ENCODE results near the gene PROX2.

Gene PROX2

GRCh38 chr14:74905595-74906142 lies 29.7 kb upstream of the PROX2 start:
- no peaks in the 10 kb centered on the region for H3K4me1 ChIP-seq (ENCODE audit: insufficient read depth, low read length)
- H3K27me3 ChIP-seq (ENCODE audit: insufficient read depth, low read length): no peaks in the 10 kb centered on the region
- no peak overlapping the region for H2AFZ ChIP-seq (ENCODE audit: low read depth, low read length)
- H3K36me3 ChIP-seq (ENCODE audit: insufficient read depth, low read length): peaks cover 36% of the 10 kb centered on the region
- H3K9me3 ChIP-seq (ENCODE audit: low read length): no peaks in the 10 kb centered on the region
- no peak overlapping the region for H3K4me3 ChIP-seq (ENCODE audit: low read length)

GRCh38 chr14:74904635-74905503 lies 28.9 kb upstream of the PROX2 start:
- no peak overlapping the region for H2AFZ ChIP-seq (ENCODE audit: low read depth, low read length)
- H3K36me3 ChIP-seq (ENCODE audit: insufficient read depth, low read length): peaks cover 44% of the 10 kb centered on the region
- H3K4me1 ChIP-seq (ENCODE audit: insufficient read depth, low read length): no peaks in the 10 kb centered on the region
- no peaks in the 10 kb centered on the region for H3K27me3 ChIP-seq (ENCODE audit: insufficient read depth, low read length)
- no peak overlapping the region for H3K4me3 ChIP-seq (ENCODE audit: low read length)
- no peaks in the 10 kb centered on the region for H3K9me3 ChIP-seq (ENCODE audit: low read length)

GRCh38 chr14:74902941-74903705 lies 27.2 kb upstream of the PROX2 start:
- H3K4me3 ChIP-seq (ENCODE audit: low read length): no peak overlapping the region
- H3K4me1 ChIP-seq (ENCODE audit: insufficient read depth, low read length): no peaks in the 10 kb centered on the region
- no peak overlapping the region for H2AFZ ChIP-seq (ENCODE audit: low read depth, low read length)
- peaks cover 61% of the 10 kb centered on the region for H3K36me3 ChIP-seq (ENCODE audit: insufficient read depth, low read length)
- no peaks in the 10 kb centered on the region for H3K27me3 ChIP-seq (ENCODE audit: insufficient read depth, low read length)
- H3K9me3 ChIP-seq (ENCODE audit: low read length): no peaks in the 10 kb centered on the region

GRCh38 chr14:74898694-74899093 lies 22.7 kb upstream of the PROX2 start:
- Histone ChIP-seq H3K4me1 (ENCODE audit: insufficient read depth, low read length) (no peaks in the 10 kb centered on the region), H3K36me3 (ENCODE audit: insufficient read depth, low read length) (peaks cover 96% of the 10 kb centered on the region), H3K4me3 (ENCODE audit: low read length) (no peak overlapping the region), H2AFZ (ENCODE audit: low read depth, low read length) (no peak overlapping the region), H3K27me3 (ENCODE audit: insufficient read depth, low read length) (no peaks in the 10 kb centered on the region), H3K9me3 (ENCODE audit: low read length) (no peaks in the 10 kb centered on the region)

GRCh38 chr14:74898083-74898482 lies 22.1 kb upstream of the PROX2 start:
- Histone ChIP-seq H2AFZ (ENCODE audit: low read depth, low read length) (no peak overlapping the region), H3K9me3 (ENCODE audit: low read length) (no peaks in the 10 kb centered on the region), H3K27me3 (ENCODE audit: insufficient read depth, low read length) (no peaks in the 10 kb centered on the region), H3K36me3 (ENCODE audit: insufficient read depth, low read length) (peaks cover 98% of the 10 kb centered on the region), H3K4me1 (ENCODE audit: insufficient read depth, low read length) (no peaks in the 10 kb centered on the region), H3K4me3 (ENCODE audit: low read length) (no peak overlapping the region)

- H3K4me1 ChIP-seq (ENCODE audit: insufficient read depth, low read length): no peaks in the 10 kb centered on the region
- H3K36me3 ChIP-seq (ENCODE audit: insufficient read depth, low read length): peaks cover 98% of the 10 kb centered on the region
- H2AFZ ChIP-seq (ENCODE audit: low read depth, low read length): no peak overlapping the region
- no peaks in the 10 kb centered on the region for H3K9me3 ChIP-seq (ENCODE audit: low read length)
- no peaks in the 10 kb centered on the region for H3K27me3 ChIP-seq (ENCODE audit: insufficient read depth, low read length)
- no peak overlapping the region for H3K4me3 ChIP-seq (ENCODE audit: low read length)
Observed at GRCh38 chr14:74897642-74898041, 21.7 kb upstream of the PROX2 start.

- H3K4me1 ChIP-seq (ENCODE audit: insufficient read depth, low read length): no peaks in the 10 kb centered on the region
- H3K36me3 ChIP-seq (ENCODE audit: insufficient read depth, low read length): peaks cover 97% of the 10 kb centered on the region
- H3K9me3 ChIP-seq (ENCODE audit: low read length): no peaks in the 10 kb centered on the region
- no peaks in the 10 kb centered on the region for H3K27me3 ChIP-seq (ENCODE audit: insufficient read depth, low read length)
- H3K4me3 ChIP-seq (ENCODE audit: low read length): no peak overlapping the region
- H2AFZ ChIP-seq (ENCODE audit: low read depth, low read length): no peak overlapping the region
Observed at GRCh38 chr14:74896400-74896799, 20.5 kb upstream of the PROX2 start.

GRCh38 chr14:74893614-74894091 lies 17.7 kb upstream of the PROX2 start:
- H3K4me1 ChIP-seq (ENCODE audit: insufficient read depth, low read length): no peaks in the 10 kb centered on the region
- no peak overlapping the region for H3K4me3 ChIP-seq (ENCODE audit: low read length)
- H3K27me3 ChIP-seq (ENCODE audit: insufficient read depth, low read length): no peaks in the 10 kb centered on the region
- no peaks in the 10 kb centered on the region for H3K9me3 ChIP-seq (ENCODE audit: low read length)
- H2AFZ ChIP-seq (ENCODE audit: low read depth, low read length): no peak overlapping the region
- peaks cover 92% of the 10 kb centered on the region for H3K36me3 ChIP-seq (ENCODE audit: insufficient read depth, low read length)

- Histone ChIP-seq H3K36me3 (ENCODE audit: insufficient read depth, low read length) (peaks cover 84% of the 10 kb centered on the region), H3K4me3 (ENCODE audit: low read length) (no peak overlapping the region), H3K4me1 (ENCODE audit: insufficient read depth, low read length) (no peaks in the 10 kb centered on the region), H3K9me3 (ENCODE audit: low read length) (no peaks in the 10 kb centered on the region), H2AFZ (ENCODE audit: low read depth, low read length) (no peak overlapping the region), H3K27me3 (ENCODE audit: insufficient read depth, low read length) (no peaks in the 10 kb centered on the region)
Observed at GRCh38 chr14:74892745-74893144, 16.8 kb upstream of the PROX2 start.

GRCh38 chr14:74891870-74892269 lies 15.9 kb upstream of the PROX2 start:
- no peak overlapping the region for H3K4me3 ChIP-seq (ENCODE audit: low read length)
- H3K9me3 ChIP-seq (ENCODE audit: low read length): no peaks in the 10 kb centered on the region
- no peak overlapping the region for H2AFZ ChIP-seq (ENCODE audit: low read depth, low read length)
- H3K27me3 ChIP-seq (ENCODE audit: insufficient read depth, low read length): no peaks in the 10 kb centered on the region
- no peaks in the 10 kb centered on the region for H3K4me1 ChIP-seq (ENCODE audit: insufficient read depth, low read length)
- H3K36me3 ChIP-seq (ENCODE audit: insufficient read depth, low read length): peaks cover 81% of the 10 kb centered on the region

GRCh38 chr14:74890262-74890661 lies 14.3 kb upstream of the PROX2 start:
- Histone ChIP-seq H3K9me3 (ENCODE audit: low read length) (no peaks in the 10 kb centered on the region), H3K4me1 (ENCODE audit: insufficient read depth, low read length) (peaks cover 11% of the 10 kb centered on the region), H3K27me3 (ENCODE audit: insufficient read depth, low read length) (no peaks in the 10 kb centered on the region), H3K4me3 (ENCODE audit: low read length) (no peak overlapping the region), H3K36me3 (ENCODE audit: insufficient read depth, low read length) (peaks cover 78% of the 10 kb centered on the region), H2AFZ (ENCODE audit: low read depth, low read length) (no peak overlapping the region)

GRCh38 chr14:74888164-74889158 lies 12.5 kb upstream of the PROX2 start:
- peaks cover 20% of the 10 kb centered on the region for H3K4me1 ChIP-seq (ENCODE audit: insufficient read depth, low read length)

More at GRCh38 chr14:74888164-74889158, 12.5 kb upstream of the PROX2 start:
- no peak overlapping the region for H3K4me3 ChIP-seq (ENCODE audit: low read length)
- no peak overlapping the region for H2AFZ ChIP-seq (ENCODE audit: low read depth, low read length)
- H3K9me3 ChIP-seq (ENCODE audit: low read length): no peaks in the 10 kb centered on the region
- peaks cover 72% of the 10 kb centered on the region for H3K36me3 ChIP-seq (ENCODE audit: insufficient read depth, low read length)
- no peaks in the 10 kb centered on the region for H3K27me3 ChIP-seq (ENCODE audit: insufficient read depth, low read length)

Data from neuron (in vitro differentiated cells).